A549 (cell line): ENCODE measurements around the gene JUP. TPM values are rescaled to one million over a fixed set of nuclear protein-coding genes. Genes with fewer than 3 reads are reported as not detected.

Experiments
- ATAC-seq, 2 experiments: fragments of 200-7000 bp in 1 of 2; fragments of >200 bp in 1 of 2; cut with Nextera tagmentation in 1 of 2; cut with Tn5 transposase in 1 of 2; 3 replicates each; pipeline versions ENCODE4 v1.8.0 to v1.9.1; 2018 to 2020; ENCODE audit warnings: mild to moderate bottlenecking in 1 of 2, moderate library complexity in 1 of 2
- CTCF ChIA-PET: fragments of 300-600 bp; sonication (Branson Sonifier 250); formaldehyde crosslinking; extraction: SDS; loops from one replicate; lab custom pipeline; 2021; ENCODE audit warnings: antibody characterized with exemption, inconsistent platforms; lab: Yijun Ruan, JAX
- POLR2A ChIA-PET: fragments of 350-600 bp; formaldehyde crosslinking; extraction: SDS; loops from one replicate; lab custom pipeline; 2021; ENCODE audit warnings: antibody characterized with exemption, inconsistent platforms; lab: Yijun Ruan, JAX
- DNase-seq, 2 experiments: peaks; one replicate each; pipeline versions ENCODE4 v3.0.0 to v3.0.0-alpha.2; 2011 to 2016; ENCODE audit warnings: low read depth in 1 of 2, low spot score in 1 of 2
- FAIRE-seq: peaks from 2 replicates; lab custom pipeline; 2011; peaks lifted over from hg19 to GRCh38; lab: Jason Lieb, UNC
- H3K27ac ChIP-seq, 2 experiments: fragments of >200 bp; sonication (Bioruptor Twin); formaldehyde crosslinking; 3 replicates each; pipeline ENCODE4 v1.5.1; 2016 to 2017
- H3K4me1 ChIP-seq: fragments of >200 bp; sonication (Bioruptor Twin); formaldehyde crosslinking; 3 replicates; pipeline ENCODE4 v1.6.1; 2016
- H3K4me2 ChIP-seq: fragments of >200 bp; sonication (Bioruptor Twin); formaldehyde crosslinking; 3 replicates; pipeline ENCODE4 v1.6.1; 2016
- H3K4me3 ChIP-seq: fragments of >200 bp; sonication (Bioruptor Twin); formaldehyde crosslinking; 3 replicates; pipeline ENCODE4 v1.5.1; 2016
- H3K9me3 ChIP-seq: fragments of >200 bp; sonication (Bioruptor Twin); formaldehyde crosslinking; 3 replicates; pipeline ENCODE4 v1.6.1; 2016
- CHD2 ChIP-seq: fragments of 150-350 bp; IDR thresholded peaks from 2 replicates; pipeline ENCODE4 v1.6.1; 2014; ENCODE audit warnings: low read length; ENCODE audit not compliant: partially characterized antibody
- EHMT2 ChIP-seq: fragments of 200-600 bp; sonication (generic); IDR thresholded peaks from 2 replicates; pipeline ENCODE4 v1.6.1; 2016; ENCODE audit warnings: antibody characterized with exemption, low read depth, mild to moderate bottlenecking, moderate library complexity
- FOSB ChIP-seq: fragments of 250-450 bp; sonication (Bioruptor Pico); IDR thresholded peaks from 2 replicates; pipeline ENCODE4 v1.5.0; 2020; ENCODE audit warnings: mild to moderate bottlenecking, moderate library complexity
- FOSL2 ChIP-seq, 2 experiments: fragments of 450-650 bp in 1 of 2; fragments of >200 bp in 1 of 2; sonication (Bioruptor Twin) in 1 of 2; formaldehyde crosslinking; IDR thresholded peaks; 2 replicates each; pipeline versions ENCODE4 v1.5.0 to v1.6.1; 2016 to 2020; ENCODE audit warnings: mild to moderate bottlenecking in 1 of 2, moderate library complexity in 1 of 2
- FOXS1 ChIP-seq: fragments of 250-450 bp; sonication (Bioruptor Pico); IDR thresholded peaks from 2 replicates; pipeline ENCODE4 v1.5.0; 2020; ENCODE audit warnings: mild to moderate bottlenecking, moderate library complexity
- HDAC2 ChIP-seq: fragments of 200-600 bp; sonication (generic); IDR thresholded peaks from 2 replicates; pipeline ENCODE4 v1.6.1; 2016
- KDM5A ChIP-seq: fragments of 200-600 bp; sonication (generic); IDR thresholded peaks from 2 replicates; pipeline ENCODE4 v1.6.1; 2016; ENCODE audit warnings: antibody characterized with exemption, mild to moderate bottlenecking
- MAFK ChIP-seq: fragments of 450-650 bp; IDR thresholded peaks from 2 replicates; pipeline ENCODE4 v1.6.1; 2014; ENCODE audit not compliant: partially characterized antibody
- NPAS2 ChIP-seq: fragments of 250-450 bp; sonication (Bioruptor Pico); IDR thresholded peaks from 2 replicates; pipeline ENCODE4 v1.8.0; 2022; ENCODE audit warnings: mild to moderate bottlenecking, moderate library complexity, borderline replicate concordance
- NR3C1 ChIP-seq: fragments of >200 bp; sonication (Bioruptor Twin); formaldehyde crosslinking; IDR thresholded peaks from 3 replicates; pipeline ENCODE4 v1.6.1; 2017
- POLR2AphosphoS2 ChIP-seq: conservative IDR thresholded peaks from 2 replicates; pipeline ENCODE4 v1.6.1; 2012; ENCODE audit warnings: low read length, improper control_type of control experiment, inconsistent platforms
- RAD21 ChIP-seq, 2 experiments: fragments of >200 bp in 1 of 2; sonication (Bioruptor Twin) in 1 of 2; formaldehyde crosslinking in 1 of 2; IDR thresholded peaks in 1 of 2; conservative IDR thresholded peaks in 1 of 2; 2 replicates in 1 of 2; 3 replicates in 1 of 2; pipeline ENCODE4 v1.6.1; 2012 to 2018; ENCODE audit warnings: inconsistent platforms in 1 of 2
- RFX5 ChIP-seq: fragments of 450-650 bp; IDR thresholded peaks from 2 replicates; pipeline ENCODE4 v1.7.1; 2014; ENCODE audit warnings: antibody characterized with exemption, mild to moderate bottlenecking, moderate library complexity
- RNF2 ChIP-seq: fragments of 200-600 bp; sonication (generic); IDR thresholded peaks from 2 replicates; pipeline ENCODE4 v1.6.1; 2016; ENCODE audit warnings: low read depth, mild to moderate bottlenecking, antibody characterized with exemption, moderate library complexity, borderline replicate concordance
- ZC3H11A ChIP-seq: fragments of 450-650 bp; IDR thresholded peaks from 2 replicates; pipeline ENCODE4 v1.6.1; 2014; ENCODE audit warnings: antibody characterized with exemption, mild to moderate bottlenecking
- ZSCAN20 ChIP-seq: fragments of 250-450 bp; sonication (Bioruptor Pico); IDR thresholded peaks from 2 replicates; pipeline ENCODE4 v1.8.0; 2022; ENCODE audit warnings: mild to moderate bottlenecking, moderate library complexity
- WGBS: methylation state at CpG from one replicate; pipeline ENCODE4 v1.1.6; 2017; ENCODE audit errors: missing lambda C conversion rate; 5-methylcytosine and 5-hydroxymethylcytosine counted together
- polyA plus RNA-seq, 4 experiments: library from polyadenylated mRNA; depleted of rRNA in 3 of 4; stranded (reverse); fragments of >200 nt; fragmentation: RNase III in 1 of 4; extraction: RNeasy Plus Mini Kit Qiagen cat#74134 plus additional on column Dnase treatment in 1 of 4; gene quantifications; 2 replicates in 3 of 4; 3 replicates in 1 of 4; pipeline ENCODE4 v1.2.3, GENCODE V29; 2011 to 2017
- TF ChIP-seq, protein P1 (sequence below): fragments of 150-350 bp; IDR thresholded peaks from 2 replicates; pipeline ENCODE4 v1.6.1; 2014; ENCODE audit warnings: low read depth, mild to moderate bottlenecking, low read length
- TF ChIP-seq, protein P2 (sequence below): IDR thresholded peaks from 2 replicates; pipeline ENCODE4 v1.6.1; 2012
- TF ChIP-seq, protein P3 (sequence below): fragments of >200 bp; sonication (Bioruptor Twin); formaldehyde crosslinking; IDR thresholded peaks from 3 replicates; pipeline ENCODE4 v1.6.1; 2016
- TF ChIP-seq, protein P4 (sequence below): fragments of 250-450 bp; sonication (Bioruptor Pico); IDR thresholded peaks from 2 replicates; pipeline ENCODE4 v1.5.0; 2021; ENCODE audit warnings: mild to moderate bottlenecking, moderate library complexity, borderline replicate concordance
- TF ChIP-seq, protein P5 (sequence below): fragments of >200 bp; sonication (Bioruptor Twin); formaldehyde crosslinking; IDR thresholded peaks from 3 replicates; pipeline ENCODE4 v1.5.1; 2016

Gene JUP
- polyA plus RNA-seq, 2 of the 4 experiments (the other 2 are of a cell fraction): 54.8 to 107 TPM

DNA sequence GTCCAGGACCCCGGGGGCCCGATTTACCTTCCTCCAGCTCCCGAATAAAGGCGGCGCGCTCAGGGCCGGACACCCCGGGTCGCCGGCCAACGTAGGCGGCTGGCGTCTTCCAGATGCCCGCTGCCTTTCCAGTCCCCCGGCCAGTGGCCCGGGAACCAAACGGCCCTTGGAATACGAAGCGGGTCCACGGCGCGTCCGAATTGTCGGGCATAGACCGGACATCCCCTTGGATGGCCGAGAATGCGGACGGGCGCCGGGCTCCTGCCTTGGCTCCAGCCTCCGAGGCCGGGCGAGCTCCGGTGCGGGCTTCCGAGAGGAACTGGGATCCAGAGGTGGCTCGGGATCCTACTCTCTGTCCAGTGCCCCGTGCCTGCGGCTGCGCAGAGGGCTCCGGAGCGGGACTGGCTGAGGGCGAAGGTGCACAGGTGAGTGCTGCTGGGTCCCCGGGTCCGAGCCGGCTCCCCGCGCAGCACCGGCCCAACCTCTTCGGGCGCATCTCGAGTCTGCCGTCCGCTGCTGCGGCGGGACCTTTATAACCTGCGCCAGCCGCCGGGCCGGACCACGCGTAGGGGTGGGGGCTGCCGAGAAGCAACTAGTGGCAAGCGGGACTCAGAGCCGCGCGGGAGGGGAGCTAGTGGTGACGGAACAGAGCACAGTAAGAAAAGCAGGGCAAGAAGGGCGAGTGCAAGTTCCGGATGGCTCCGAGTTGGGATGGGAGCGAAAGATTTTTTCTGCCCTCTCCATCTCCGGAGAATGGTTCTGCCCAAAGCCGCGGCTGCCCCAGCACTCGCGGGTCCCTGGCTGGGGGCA is 52.2 kb downstream of the JUP start, which contains the start of gene HAP1 (continued):
- 0 out of 5 replicates have a peak, but pooled peaks of 1 of the 2 experiments have one; percentile 17 for TF ChIP-seq RAD21 (conservative IDR thresholded peaks at IDR 0.05 in 1 of 2, IDR thresholded peaks at IDR 0.05 in 1 of 2)
- no peak for TF ChIP-seq EHMT2
- TF ChIP-seq NPAS2 (CRISPR knock-in tag): no peak
- no peak for TF ChIP-seq FOXS1 (CRISPR knock-in tag)
- no peak for TF ChIP-seq ZC3H11A
- TF ChIP-seq, protein P1, sequence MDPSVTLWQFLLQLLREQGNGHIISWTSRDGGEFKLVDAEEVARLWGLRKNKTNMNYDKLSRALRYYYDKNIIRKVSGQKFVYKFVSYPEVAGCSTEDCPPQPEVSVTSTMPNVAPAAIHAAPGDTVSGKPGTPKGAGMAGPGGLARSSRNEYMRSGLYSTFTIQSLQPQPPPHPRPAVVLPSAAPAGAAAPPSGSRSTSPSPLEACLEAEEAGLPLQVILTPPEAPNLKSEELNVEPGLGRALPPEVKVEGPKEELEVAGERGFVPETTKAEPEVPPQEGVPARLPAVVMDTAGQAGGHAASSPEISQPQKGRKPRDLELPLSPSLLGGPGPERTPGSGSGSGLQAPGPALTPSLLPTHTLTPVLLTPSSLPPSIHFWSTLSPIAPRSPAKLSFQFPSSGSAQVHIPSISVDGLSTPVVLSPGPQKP: no peak
- TF ChIP-seq POLR2AphosphoS2: no peak
- no peak for TF ChIP-seq KDM5A

DNA sequence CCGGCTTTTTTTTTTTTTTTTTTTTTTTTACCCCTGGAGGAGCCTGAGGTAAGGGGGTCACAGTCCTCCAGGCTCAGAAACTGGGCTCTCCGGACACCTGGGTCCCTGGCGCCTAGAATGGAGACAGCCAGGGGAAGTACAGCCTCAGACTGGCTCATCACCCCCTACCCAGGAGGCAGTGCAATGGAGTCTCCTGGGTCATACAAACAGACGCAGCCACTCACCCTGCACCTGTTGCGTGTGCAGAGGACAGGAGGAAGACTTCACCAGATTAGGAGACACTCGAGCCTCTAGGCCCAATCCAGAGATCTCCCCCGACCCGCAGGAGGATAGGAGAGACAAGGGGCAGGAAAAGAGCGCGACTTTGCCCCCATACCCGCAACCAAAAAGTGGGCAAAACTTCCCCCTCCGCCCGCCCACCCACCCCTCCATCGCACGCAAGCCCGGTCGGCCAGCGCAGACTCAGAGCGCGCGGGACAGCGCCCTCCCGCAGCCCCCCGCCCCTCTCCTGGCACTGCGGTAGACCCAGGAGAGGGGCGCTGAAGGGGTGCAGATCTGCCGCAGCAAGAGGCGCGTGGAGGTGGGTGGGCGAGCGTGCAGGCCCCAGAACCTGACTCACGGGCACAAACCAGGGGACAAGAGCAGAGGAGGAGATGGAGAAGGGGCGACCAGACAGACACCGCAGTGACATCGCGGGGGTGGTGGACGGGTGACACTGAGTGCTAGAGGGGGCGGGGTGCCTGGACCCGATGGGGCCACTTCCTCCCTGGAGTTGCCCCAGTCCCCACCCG is 53.0 kb downstream of the JUP start:
- DNase-seq (no peak), ATAC-seq (peak; percentile 1 to 2; a peak in 3 of 6 replicates), FAIRE-seq (no peak)
- Histone ChIP-seq H3K4me3 (peak overlapping the region; percentile 57), H3K27ac (peak overlapping the region in 1 of 2 experiments; percentile 90; a peak in 4 of 6 replicates), H3K9me3 (no peaks in the 10 kb centered on the region), H3K4me2 (peak overlapping the region; percentile 98), H3K4me1 (peaks cover 20% of the 10 kb centered on the region)
- POLR2A ChIA-PET: interaction anchor here (0.5 to 1.6 kb wide), 24 partner anchors 9 to 225 kb away, joined by 3 to 12 read pairs (median 4); partner anchors contain the start of genes ACLY, JUP and P3H4
- CTCF ChIA-PET: interaction anchor here (0.9 to 96.0 kb wide), 7 partner anchors 8 to 384 kb away, joined by 3 to 3262 read pairs (median 7); partner anchors contain the start of genes FKBP10, JUP and P3H4
- TF ChIP-seq CHD2: no peak
- no peak for TF ChIP-seq FOSL2 (IDR thresholded peaks at IDR 0.05)
- TF ChIP-seq FOSL2 (CRISPR knock-in tag; IDR thresholded peaks at IDR 0.05): no peak
- TF ChIP-seq, protein P2, sequence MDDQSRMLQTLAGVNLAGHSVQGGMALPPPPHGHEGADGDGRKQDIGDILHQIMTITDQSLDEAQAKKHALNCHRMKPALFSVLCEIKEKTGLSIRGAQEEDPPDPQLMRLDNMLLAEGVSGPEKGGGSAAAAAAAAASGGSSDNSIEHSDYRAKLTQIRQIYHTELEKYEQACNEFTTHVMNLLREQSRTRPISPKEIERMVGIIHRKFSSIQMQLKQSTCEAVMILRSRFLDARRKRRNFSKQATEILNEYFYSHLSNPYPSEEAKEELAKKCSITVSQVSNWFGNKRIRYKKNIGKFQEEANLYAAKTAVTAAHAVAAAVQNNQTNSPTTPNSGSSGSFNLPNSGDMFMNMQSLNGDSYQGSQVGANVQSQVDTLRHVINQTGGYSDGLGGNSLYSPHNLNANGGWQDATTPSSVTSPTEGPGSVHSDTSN: no peak
- no peak for TF ChIP-seq KDM5A
- TF ChIP-seq NR3C1: no peak
- TF ChIP-seq, protein P3, sequence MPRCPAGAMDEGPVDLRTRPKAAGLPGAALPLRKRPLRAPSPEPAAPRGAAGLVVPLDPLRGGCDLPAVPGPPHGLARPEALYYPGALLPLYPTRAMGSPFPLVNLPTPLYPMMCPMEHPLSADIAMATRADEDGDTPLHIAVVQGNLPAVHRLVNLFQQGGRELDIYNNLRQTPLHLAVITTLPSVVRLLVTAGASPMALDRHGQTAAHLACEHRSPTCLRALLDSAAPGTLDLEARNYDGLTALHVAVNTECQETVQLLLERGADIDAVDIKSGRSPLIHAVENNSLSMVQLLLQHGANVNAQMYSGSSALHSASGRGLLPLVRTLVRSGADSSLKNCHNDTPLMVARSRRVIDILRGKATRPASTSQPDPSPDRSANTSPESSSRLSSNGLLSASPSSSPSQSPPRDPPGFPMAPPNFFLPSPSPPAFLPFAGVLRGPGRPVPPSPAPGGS: no peak
- no peak for TF ChIP-seq HDAC2
- no peak for TF ChIP-seq FOSB (CRISPR knock-in tag)
- WGBS: 74% methylated on average over 39 of the region's 40 CpGs

DNA sequence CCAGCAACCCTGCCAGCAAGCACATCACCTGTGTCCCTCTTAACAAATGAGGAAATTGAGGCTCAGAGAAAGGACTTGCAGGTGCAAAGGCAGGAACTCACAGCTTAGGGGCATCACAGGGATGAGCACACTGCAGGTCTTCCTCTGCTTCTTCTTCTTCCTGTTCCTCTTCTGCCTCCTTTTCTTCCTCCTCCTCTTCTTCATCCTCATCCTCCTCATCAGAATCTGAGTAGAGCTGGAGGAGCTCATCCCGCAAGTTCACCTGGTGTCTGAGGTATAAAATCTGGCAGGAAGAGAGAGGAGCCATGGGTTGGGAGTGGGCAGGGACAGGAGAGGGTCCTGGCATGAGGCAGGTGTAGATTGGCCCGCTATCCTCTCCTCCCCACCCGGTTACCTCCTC is 54.7 kb downstream of the JUP start:
- FAIRE-seq: no peak
- WGBS: 36% methylated on average over 3 of the region's 3 CpGs
- TF ChIP-seq, protein P1: no peak
- TF ChIP-seq FOSL2 (IDR thresholded peaks at IDR 0.05) (no peak), FOSL2 (CRISPR knock-in tag; IDR thresholded peaks at IDR 0.05) (no peak), ZSCAN20 (CRISPR knock-in tag) (no peak), RFX5 (no peak), RNF2 (no peak), MAFK (no peak)
- TF ChIP-seq, protein P4, sequence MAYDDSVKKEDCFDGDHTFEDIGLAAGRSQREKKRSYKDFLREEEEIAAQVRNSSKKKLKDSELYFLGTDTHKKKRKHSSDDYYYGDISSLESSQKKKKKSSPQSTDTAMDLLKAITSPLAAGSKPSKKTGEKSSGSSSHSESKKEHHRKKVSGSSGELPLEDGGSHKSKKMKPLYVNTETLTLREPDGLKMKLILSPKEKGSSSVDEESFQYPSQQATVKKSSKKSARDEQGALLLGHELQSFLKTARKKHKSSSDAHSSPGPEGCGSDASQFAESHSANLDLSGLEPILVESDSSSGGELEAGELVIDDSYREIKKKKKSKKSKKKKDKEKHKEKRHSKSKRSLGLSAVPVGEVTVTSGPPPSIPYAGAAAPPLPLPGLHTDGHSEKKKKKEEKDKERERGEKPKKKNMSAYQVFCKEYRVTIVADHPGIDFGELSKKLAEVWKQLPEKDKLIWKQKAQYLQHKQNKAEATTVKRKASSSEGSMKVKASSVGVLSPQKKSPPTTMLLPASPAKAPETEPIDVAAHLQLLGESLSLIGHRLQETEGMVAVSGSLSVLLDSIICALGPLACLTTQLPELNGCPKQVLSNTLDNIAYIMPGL (CRISPR knock-in tag): no peak
- TF ChIP-seq, protein P5, sequence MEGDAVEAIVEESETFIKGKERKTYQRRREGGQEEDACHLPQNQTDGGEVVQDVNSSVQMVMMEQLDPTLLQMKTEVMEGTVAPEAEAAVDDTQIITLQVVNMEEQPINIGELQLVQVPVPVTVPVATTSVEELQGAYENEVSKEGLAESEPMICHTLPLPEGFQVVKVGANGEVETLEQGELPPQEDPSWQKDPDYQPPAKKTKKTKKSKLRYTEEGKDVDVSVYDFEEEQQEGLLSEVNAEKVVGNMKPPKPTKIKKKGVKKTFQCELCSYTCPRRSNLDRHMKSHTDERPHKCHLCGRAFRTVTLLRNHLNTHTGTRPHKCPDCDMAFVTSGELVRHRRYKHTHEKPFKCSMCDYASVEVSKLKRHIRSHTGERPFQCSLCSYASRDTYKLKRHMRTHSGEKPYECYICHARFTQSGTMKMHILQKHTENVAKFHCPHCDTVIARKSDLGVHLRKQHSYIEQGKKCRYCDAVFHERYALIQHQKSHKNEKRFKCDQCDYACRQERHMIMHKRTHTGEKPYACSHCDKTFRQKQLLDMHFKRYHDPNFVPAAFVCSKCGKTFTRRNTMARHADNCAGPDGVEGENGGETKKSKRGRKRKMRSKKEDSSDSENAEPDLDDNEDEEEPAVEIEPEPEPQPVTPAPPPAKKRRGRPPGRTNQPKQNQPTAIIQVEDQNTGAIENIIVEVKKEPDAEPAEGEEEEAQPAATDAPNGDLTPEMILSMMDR: no peak

More for the DNA sequence above, 54.7 kb downstream of the JUP start:
- ATAC-seq (no peak), DNase-seq (no peak)
- ChIA-PET POLR2A (interaction anchor here (1.5 kb wide), 1 partner anchor 61 kb away, joined by 3 read pairs; no protein-coding TSS in a partner anchor), CTCF (interaction anchor here (0.8 to 96.0 kb wide), 4 partner anchors 36 to 228 kb away, joined by 3 to 3262 read pairs (median 10); partner anchors contain the start of genes FKBP10, JUP and P3H4)
- H3K9me3 ChIP-seq: no peaks in the 10 kb centered on the region
- H3K4me3 ChIP-seq: no peak overlapping the region
- no peak overlapping the region for H3K4me2 ChIP-seq
- peaks cover 9% of the 10 kb centered on the region; the same call in 1 of the 3 replicates for H3K4me1 ChIP-seq
- H3K27ac ChIP-seq: no peak overlapping the region
